ENCODE results near the gene CNTRL.
"Not testable (repeated sequence)": the region's sequence is repeated elsewhere in the genome, so short reads cannot be mapped to it uniquely, and the experiment has no call there.

CNTRL gene

GRCh38 chr9:121071370-121071755 lies 3.4 kb upstream of the CNTRL start:
- no peak for DNase-seq

GRCh38 chr9:121071756-121072421 lies 2.9 kb upstream of the CNTRL start:
- peak; percentile 38 for DNase-seq

GRCh38 chr9:121073038-121073437 lies 1.7 kb upstream of the CNTRL start:
- DNase-seq = peak; percentile 84

GRCh38 chr9:121075251-121076036 lies 689 bp downstream of the CNTRL start:
- DNase-seq = no peak

GRCh38 chr9:121082075-121082474 lies 7.3 kb downstream of the CNTRL start:
- DNase-seq = no peak

- peak; percentile 19 for DNase-seq
Observed at GRCh38 chr9:121085661-121086060, 10.9 kb downstream of the CNTRL start.

GRCh38 chr9:121088576-121088975 lies 13.8 kb downstream of the CNTRL start:
- no peak for DNase-seq

GRCh38 chr9:121090743-121091142 lies 16.0 kb downstream of the CNTRL start:
- not testable (repeated sequence) for DNase-seq

- no peak for DNase-seq
Observed at GRCh38 chr9:121095057-121095456, 20.3 kb downstream of the CNTRL start.

GRCh38 chr9:121098567-121099198 lies 23.9 kb downstream of the CNTRL start:
- no peak for DNase-seq

GRCh38 chr9:121104054-121104453 lies 29.3 kb downstream of the CNTRL start:
- not testable (repeated sequence) for DNase-seq

GRCh38 chr9:121105531-121105930 lies 30.8 kb downstream of the CNTRL start:
- no peak for DNase-seq

GRCh38 chr9:121107029-121107428 lies 32.3 kb downstream of the CNTRL start:
- no peak for DNase-seq

GRCh38 chr9:121107881-121108280 lies 33.1 kb downstream of the CNTRL start:
- DNase-seq = no peak

- no peak for DNase-seq
Observed at GRCh38 chr9:121115466-121115865, 40.7 kb downstream of the CNTRL start.

- DNase-seq = no peak
Observed at GRCh38 chr9:121118266-121118665, 43.5 kb downstream of the CNTRL start.

GRCh38 chr9:121120386-121120785 lies 45.6 kb downstream of the CNTRL start:
- peak; percentile 1 for DNase-seq

- DNase-seq = peak; percentile 96
Observed at GRCh38 chr9:121121582-121122087, 46.9 kb downstream of the CNTRL start.

GRCh38 chr9:121122246-121123032 lies 47.7 kb downstream of the CNTRL start:
- no peak for DNase-seq

GRCh38 chr9:121123816-121124535 lies 49.2 kb downstream of the CNTRL start:
- DNase-seq = no peak

- DNase-seq = no peak
Observed at GRCh38 chr9:121125590-121125989, 50.8 kb downstream of the CNTRL start.

GRCh38 chr9:121129384-121129783 lies 54.6 kb downstream of the CNTRL start:
- not testable (repeated sequence) for DNase-seq
